Thoracic aorta (tissue), 2 donors: ENCODE results near the gene PDSS2. TPM values are rescaled to one million over a fixed set of nuclear protein-coding genes. Genes with fewer than 3 reads are reported as not detected.

Experiments
- ATAC-seq: fragments of 150-250 bp; one replicate; pipeline ENCODE4 v1.8.0; 2017; ENCODE audit warnings: low read depth; ENCODE audit not compliant: insufficient number of reproducible peaks, low FRiP score
- DNase-seq: peaks from one replicate; pipeline ENCODE4 v3.0.0-alpha.2; 2020; ENCODE audit warnings: low spot score
- H3K27ac ChIP-seq, 2 donors: fragments of 200-600 bp; sonication (generic); 1 replicate in 1 of 2; 2 replicates in 1 of 2; pipeline ENCODE4 v1.5.1; 2016; ENCODE audit warnings: mild to moderate bottlenecking in 2 of 2, moderate library complexity in 2 of 2
- H3K27me3 ChIP-seq: fragments of 200-600 bp; sonication (generic); replicated peaks from 2 replicates; pipeline ENCODE4 v1.6.0; 2016; ENCODE audit warnings: mild to moderate bottlenecking; ENCODE audit not compliant: insufficient read depth
- H3K36me3 ChIP-seq: fragments of 200-600 bp; sonication (generic); one replicate; pipeline ENCODE4 v1.5.1; 2016
- H3K4me1 ChIP-seq, 2 donors: fragments of 200-600 bp; sonication (generic); 1 replicate in 1 of 2; 2 replicates in 1 of 2; pipeline versions ENCODE4 v1.5.1 to v1.6.0; 2016; ENCODE audit warnings: low read depth in 2 of 2, mild to moderate bottlenecking in 1 of 2; ENCODE audit not compliant: control insufficient read depth in 1 of 2
- H3K4me3 ChIP-seq: fragments of 200-600 bp; sonication (generic); 2 replicates; pipeline ENCODE4 v1.5.1; 2016; ENCODE audit warnings: mild to moderate bottlenecking
- H3K9me3 ChIP-seq: fragments of 200-600 bp; sonication (generic); 2 replicates; pipeline ENCODE4 v1.5.1; 2016
- total RNA-seq, 2 donors: library from RNA; depleted of rRNA; stranded (reverse); fragments of >200 nt; gene quantifications; one replicate each; pipeline versions ENCODE4 v1.1.0 to v1.2.3, GENCODE V29; 2016
- TF ChIP-seq, protein P1 (sequence below): fragments of 200-600 bp; sonication (generic); IDR thresholded peaks from one replicate; pipeline ENCODE4 v1.5.1; 2019; ENCODE audit warnings: antibody characterized with exemption

PDSS2 gene
- total RNA-seq, 2 donors from 2014 or later: 6.9 to 9.9 TPM

DNA sequence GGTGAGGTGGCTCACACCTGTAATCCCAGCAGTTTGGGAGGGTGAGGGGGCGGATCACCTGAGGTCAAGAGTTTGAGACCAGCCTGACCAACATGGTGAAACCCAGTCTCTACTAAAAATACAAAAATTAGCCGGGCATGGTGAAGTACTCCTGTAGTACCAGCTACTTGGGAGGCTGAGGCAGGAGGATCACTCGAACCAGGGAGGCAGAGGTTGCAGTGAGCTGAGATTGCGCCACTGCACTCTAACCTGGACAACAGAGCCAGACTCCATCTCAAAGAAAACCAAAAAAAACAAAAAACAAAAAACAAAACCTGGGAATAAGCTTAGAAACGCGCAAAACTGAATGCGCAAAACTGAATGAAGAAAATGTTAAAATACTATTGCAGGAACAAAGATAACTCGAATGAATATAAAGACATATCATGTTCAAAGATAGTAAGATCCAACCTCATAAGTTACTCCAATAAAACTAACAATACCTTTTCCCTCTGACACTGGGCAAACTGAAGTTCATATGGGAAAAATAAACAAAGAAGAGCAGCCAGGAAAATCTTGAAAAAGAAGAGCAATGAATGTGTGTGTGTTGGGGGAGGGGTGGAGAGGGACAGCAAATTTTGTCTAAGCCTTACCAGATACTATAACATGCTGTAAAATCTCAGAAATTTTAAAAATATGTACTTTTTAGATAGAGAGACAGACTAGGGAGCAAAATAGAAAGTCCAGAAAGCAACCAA is 243.0 kb downstream of the PDSS2 start:
- H3K36me3 ChIP-seq: no peaks in the 10 kb centered on the region
- TF ChIP-seq, protein P1, sequence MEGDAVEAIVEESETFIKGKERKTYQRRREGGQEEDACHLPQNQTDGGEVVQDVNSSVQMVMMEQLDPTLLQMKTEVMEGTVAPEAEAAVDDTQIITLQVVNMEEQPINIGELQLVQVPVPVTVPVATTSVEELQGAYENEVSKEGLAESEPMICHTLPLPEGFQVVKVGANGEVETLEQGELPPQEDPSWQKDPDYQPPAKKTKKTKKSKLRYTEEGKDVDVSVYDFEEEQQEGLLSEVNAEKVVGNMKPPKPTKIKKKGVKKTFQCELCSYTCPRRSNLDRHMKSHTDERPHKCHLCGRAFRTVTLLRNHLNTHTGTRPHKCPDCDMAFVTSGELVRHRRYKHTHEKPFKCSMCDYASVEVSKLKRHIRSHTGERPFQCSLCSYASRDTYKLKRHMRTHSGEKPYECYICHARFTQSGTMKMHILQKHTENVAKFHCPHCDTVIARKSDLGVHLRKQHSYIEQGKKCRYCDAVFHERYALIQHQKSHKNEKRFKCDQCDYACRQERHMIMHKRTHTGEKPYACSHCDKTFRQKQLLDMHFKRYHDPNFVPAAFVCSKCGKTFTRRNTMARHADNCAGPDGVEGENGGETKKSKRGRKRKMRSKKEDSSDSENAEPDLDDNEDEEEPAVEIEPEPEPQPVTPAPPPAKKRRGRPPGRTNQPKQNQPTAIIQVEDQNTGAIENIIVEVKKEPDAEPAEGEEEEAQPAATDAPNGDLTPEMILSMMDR: no peak
- H3K27me3 ChIP-seq: no peaks in the 10 kb centered on the region
- no peaks in the 10 kb centered on the region for H3K4me1 ChIP-seq
- H3K4me3 ChIP-seq: no peak overlapping the region
- no peak for DNase-seq
- no peak for ATAC-seq
- no peak overlapping the region for H3K27ac ChIP-seq
- no peaks in the 10 kb centered on the region for H3K9me3 ChIP-seq

DNA sequence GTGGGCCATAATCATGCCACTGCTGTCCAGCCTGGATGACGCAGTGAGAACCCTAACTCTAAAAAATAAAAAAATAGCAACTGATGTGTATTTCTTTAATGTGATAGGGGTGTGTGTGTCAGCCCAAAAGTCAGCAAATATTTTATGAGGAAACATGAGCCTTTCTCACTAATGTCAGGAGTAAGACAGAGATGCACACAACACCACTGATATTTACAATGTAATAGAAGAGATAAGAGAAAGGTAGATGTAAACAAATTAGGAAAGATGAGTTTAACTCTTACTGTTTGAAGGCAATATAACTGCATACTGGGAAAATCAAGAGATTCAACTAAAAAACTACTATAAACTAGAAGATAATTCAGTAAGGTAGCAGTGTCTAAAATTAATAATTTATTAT is 244.0 kb downstream of the PDSS2 start:
- no peaks in the 10 kb centered on the region for H3K4me1 ChIP-seq
- TF ChIP-seq, protein P1: no peak
- no peaks in the 10 kb centered on the region for H3K9me3 ChIP-seq
- no peak overlapping the region for H3K27ac ChIP-seq
- H3K36me3 ChIP-seq: no peaks in the 10 kb centered on the region
- ATAC-seq: no peak
- no peaks in the 10 kb centered on the region for H3K27me3 ChIP-seq
- DNase-seq: no peak
- no peak overlapping the region for H3K4me3 ChIP-seq

GRCh38 chr6:107214655-107215054 is 244.7 kb downstream of the PDSS2 start:
- DNase-seq (no peak), ATAC-seq (no peak)
- no peaks in the 10 kb centered on the region for H3K27me3 ChIP-seq
- no peaks in the 10 kb centered on the region for H3K4me1 ChIP-seq
- H3K9me3 ChIP-seq: no peaks in the 10 kb centered on the region
- no peaks in the 10 kb centered on the region for H3K36me3 ChIP-seq
- H3K27ac ChIP-seq: no peak overlapping the region
- H3K4me3 ChIP-seq: no peak overlapping the region
- TF ChIP-seq, protein P1: no peak

- Histone ChIP-seq H3K27me3 (no peaks in the 10 kb centered on the region), H3K4me3 (no peak overlapping the region), H3K27ac (no peak overlapping the region), H3K4me1 (no peaks in the 10 kb centered on the region), H3K36me3 (peaks cover 4% of the 10 kb centered on the region), H3K9me3 (no peaks in the 10 kb centered on the region)
- ATAC-seq (no peak), DNase-seq (no peak)
- TF ChIP-seq, protein P1: no peak
These were observed 249.7 kb downstream of the PDSS2 start for GRCh38 chr6:107209406-107210305.

DNA sequence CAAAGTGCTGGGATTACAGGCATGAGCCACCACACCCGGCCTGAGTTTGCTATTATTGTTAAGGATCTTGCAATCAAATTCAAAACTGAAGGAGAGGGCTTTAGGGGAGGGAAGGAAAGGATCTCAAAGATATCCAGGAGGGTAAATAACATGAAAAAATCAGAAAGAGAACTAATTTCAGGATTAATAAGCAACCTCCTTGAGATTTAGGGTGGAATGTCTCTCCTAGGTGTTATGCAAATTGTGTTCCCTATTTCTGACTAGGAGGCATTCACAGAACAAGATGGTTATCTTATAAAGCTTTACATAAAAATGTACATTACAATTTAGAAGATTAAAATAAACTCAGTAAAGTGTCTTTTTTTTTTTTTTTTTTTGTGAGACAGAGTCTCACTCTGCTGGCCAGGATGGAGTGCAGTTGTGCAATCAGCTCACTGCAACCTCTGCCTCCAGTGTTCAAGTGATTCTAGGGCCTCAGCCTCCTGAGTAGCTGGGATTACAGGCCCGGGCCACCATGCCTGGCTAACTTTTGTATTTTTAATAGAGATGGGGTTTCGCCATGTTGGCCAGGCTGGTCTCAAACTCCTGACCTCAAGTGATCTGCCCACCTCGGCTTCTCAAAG is 252.0 kb downstream of the PDSS2 start:
- ATAC-seq (no peak), DNase-seq (no peak)
- H3K4me1 ChIP-seq: no peaks in the 10 kb centered on the region
- no peak overlapping the region for H3K27ac ChIP-seq
- peaks cover 4% of the 10 kb centered on the region for H3K36me3 ChIP-seq
- peaks cover 3% of the 10 kb centered on the region for H3K9me3 ChIP-seq
- no peak overlapping the region for H3K4me3 ChIP-seq
- H3K27me3 ChIP-seq: no peaks in the 10 kb centered on the region
- TF ChIP-seq, protein P1: no peak
